AG04450 (cell line): ENCODE data around the gene ZNF549. TPM values are rescaled to one million over a fixed set of nuclear protein-coding genes. Genes with fewer than 3 reads are reported as not detected.

Source experiments
- CTCF ChIA-PET: fragments of 300-600, 350-600 bp; formaldehyde crosslinking; extraction: SDS; loops from one replicate; lab custom pipeline; 2022; ENCODE audit warnings: antibody characterized with exemption, inconsistent platforms; lab: Charles Lee
- POLR2A ChIA-PET: fragments of 350-600 bp; formaldehyde crosslinking; extraction: SDS; loops from one replicate; lab custom pipeline; 2021; ENCODE audit warnings: antibody characterized with exemption, inconsistent platforms; lab: Yijun Ruan, JAX
- DNase-seq: peaks from one replicate; pipeline ENCODE4 v3.0.0-alpha.2; 2011; ENCODE audit warnings: low read depth, low spot score
- H3K27ac ChIP-seq: one replicate; pipeline ENCODE4 v1.5.1; 2012; ENCODE audit warnings: low read depth, low read length, control low read depth
- H3K27me3 ChIP-seq: one replicate; pipeline ENCODE4 v1.6.0; 2012; ENCODE audit warnings: low read length; ENCODE audit not compliant: control insufficient read depth, insufficient read depth
- H3K4me3 ChIP-seq: 2 replicates; pipeline ENCODE4 v1.5.1; 2011; ENCODE audit warnings: mild to moderate bottlenecking, low read depth, low read length, control low read depth
- H3K9me3 ChIP-seq: 2 replicates; pipeline ENCODE4 v1.5.1; 2012; ENCODE audit warnings: low read length; ENCODE audit not compliant: control insufficient read depth, insufficient read depth
- CTCF ChIP-seq: IDR thresholded peaks from 2 replicates; pipeline ENCODE4 v1.5.1; 2011; ENCODE audit warnings: low read depth, low read length, control low read depth, inconsistent platforms
- polyA plus RNA-seq: library from polyadenylated mRNA; depleted of rRNA; stranded (reverse); fragments of >200 nt; gene quantifications from 2 replicates; pipeline ENCODE4 v1.2.3, GENCODE V29; 2011

ZNF549 gene
- polyA plus RNA-seq, 1 experiment, result 5.8 TPM

- DNase-seq, result no peak
- Histone ChIP-seq H3K27me3 (no peaks in the 10 kb centered on the region), H3K27ac (no peak overlapping the region), H3K9me3 (peaks cover 56% of the 10 kb centered on the region), H3K4me3 (no peak overlapping the region)
- POLR2A ChIA-PET, result no interaction called here
- TF ChIP-seq CTCF, result no peak
- CTCF ChIA-PET, result no interaction called here
Measured at GRCh38 chr19:57546513-57546912, 19.4 kb downstream of the ZNF549 start.

- peaks cover 49% of the 10 kb centered on the region for H3K9me3 ChIP-seq
Measured at GRCh38 chr19:57552432-57552831, 25.3 kb downstream of the ZNF549 start.

GRCh38 chr19:57557659-57558058 is 30.5 kb downstream of the ZNF549 start:
- CTCF ChIA-PET, result no interaction called here

More at GRCh38 chr19:57552432-57552831, 25.3 kb downstream of the ZNF549 start:
- H3K27me3 ChIP-seq, result no peaks in the 10 kb centered on the region
- CTCF ChIA-PET, result interaction anchor here (0.6 kb wide), 1 partner anchor 147 kb away, joined by 3 read pairs; no protein-coding TSS in a partner anchor
- POLR2A ChIA-PET, result no interaction called here
- TF ChIP-seq CTCF, result no peak
- no peak for DNase-seq
- H3K4me3 ChIP-seq, result no peak overlapping the region
- no peak overlapping the region for H3K27ac ChIP-seq

GRCh38 chr19:57558525-57558924 is 31.4 kb downstream of the ZNF549 start:
- Histone ChIP-seq H3K4me3 (peak overlapping the region; percentile 98), H3K9me3 (peaks cover 34% of the 10 kb centered on the region), H3K27ac (no peak overlapping the region), H3K27me3 (no peaks in the 10 kb centered on the region)
- CTCF ChIA-PET, result no interaction called here
- peak; percentile 21; the same call in 1 of the 2 replicates for TF ChIP-seq CTCF
- no peak for DNase-seq
- POLR2A ChIA-PET, result no interaction called here

More at GRCh38 chr19:57557659-57558058, 30.5 kb downstream of the ZNF549 start:
- TF ChIP-seq CTCF, result no peak
- H3K4me3 ChIP-seq, result no peak overlapping the region
- POLR2A ChIA-PET, result no interaction called here
- H3K9me3 ChIP-seq, result peaks cover 38% of the 10 kb centered on the region
- no peaks in the 10 kb centered on the region for H3K27me3 ChIP-seq
- DNase-seq, result no peak
- peak overlapping the region; percentile 21 for H3K27ac ChIP-seq

- no peak for DNase-seq
- ChIA-PET CTCF (no interaction called here), POLR2A (interaction anchor here (0.6 kb wide), 1 partner anchor 260 kb away, joined by 3 read pairs; no protein-coding TSS in a partner anchor)
- Histone ChIP-seq H3K27me3 (no peaks in the 10 kb centered on the region), H3K9me3 (peaks cover 32% of the 10 kb centered on the region), H3K4me3 (peak overlapping the region; percentile 98), H3K27ac (no peak overlapping the region)
- TF ChIP-seq CTCF, result no peak
Measured at GRCh38 chr19:57559008-57559403, 31.9 kb downstream of the ZNF549 start.
